Activated CD4-positive, alpha-beta T cell treated with anti-CD3 and anti-CD28 coated beads, Interleukin-2, amount 50 U/mL, for 16 hours (primary cell): ENCODE results near the gene TCERG1L.
"Not testable (repeated sequence)": the region's sequence is repeated elsewhere in the genome, so short reads cannot be mapped to it uniquely, and the experiment has no call there.

Experiments
- DNase-seq: peaks from one replicate; pipeline ENCODE4 v3.0.0-alpha.2; 2020

The TCERG1L gene

DNA sequence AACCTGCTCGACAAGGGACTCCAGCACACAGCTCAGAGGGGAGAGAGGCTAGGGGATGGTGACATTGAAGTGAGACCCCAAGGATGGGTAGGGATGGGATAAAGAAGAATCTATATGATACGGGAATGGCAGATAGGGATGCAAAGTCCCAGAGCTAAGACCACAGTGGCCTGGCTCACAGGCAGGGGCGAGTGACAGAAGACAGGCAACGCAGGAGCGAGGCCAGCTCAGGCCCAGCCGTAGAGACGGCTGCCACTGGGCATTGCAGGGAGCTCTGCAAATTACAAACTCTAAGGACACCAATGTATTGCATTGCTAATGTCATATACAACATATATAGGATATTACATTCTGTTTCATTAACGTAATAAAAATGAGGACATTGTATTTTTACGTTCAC is 131.4 kb downstream of the TCERG1L start:
- DNase-seq: no peak

DNA sequence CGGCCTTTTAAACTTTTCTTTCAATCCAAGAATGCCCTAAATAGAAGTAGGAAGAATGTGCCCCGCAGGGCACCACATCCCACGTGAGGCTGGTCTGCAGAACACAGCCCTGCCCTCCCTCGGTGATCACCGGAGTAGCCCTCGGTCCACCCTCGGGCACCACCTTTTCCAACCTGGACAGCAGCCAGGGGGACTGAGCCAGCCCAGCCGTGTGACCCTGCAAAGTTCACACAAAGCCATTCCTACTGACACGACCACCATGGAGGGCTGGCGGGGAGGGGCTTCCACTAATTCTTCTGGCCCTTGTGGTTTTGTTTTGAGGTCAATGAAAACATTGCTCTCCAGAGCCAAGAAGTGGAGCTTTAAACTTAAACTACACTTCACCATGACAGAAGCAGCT is 132.2 kb downstream of the TCERG1L start:
- DNase-seq: no peak

DNA sequence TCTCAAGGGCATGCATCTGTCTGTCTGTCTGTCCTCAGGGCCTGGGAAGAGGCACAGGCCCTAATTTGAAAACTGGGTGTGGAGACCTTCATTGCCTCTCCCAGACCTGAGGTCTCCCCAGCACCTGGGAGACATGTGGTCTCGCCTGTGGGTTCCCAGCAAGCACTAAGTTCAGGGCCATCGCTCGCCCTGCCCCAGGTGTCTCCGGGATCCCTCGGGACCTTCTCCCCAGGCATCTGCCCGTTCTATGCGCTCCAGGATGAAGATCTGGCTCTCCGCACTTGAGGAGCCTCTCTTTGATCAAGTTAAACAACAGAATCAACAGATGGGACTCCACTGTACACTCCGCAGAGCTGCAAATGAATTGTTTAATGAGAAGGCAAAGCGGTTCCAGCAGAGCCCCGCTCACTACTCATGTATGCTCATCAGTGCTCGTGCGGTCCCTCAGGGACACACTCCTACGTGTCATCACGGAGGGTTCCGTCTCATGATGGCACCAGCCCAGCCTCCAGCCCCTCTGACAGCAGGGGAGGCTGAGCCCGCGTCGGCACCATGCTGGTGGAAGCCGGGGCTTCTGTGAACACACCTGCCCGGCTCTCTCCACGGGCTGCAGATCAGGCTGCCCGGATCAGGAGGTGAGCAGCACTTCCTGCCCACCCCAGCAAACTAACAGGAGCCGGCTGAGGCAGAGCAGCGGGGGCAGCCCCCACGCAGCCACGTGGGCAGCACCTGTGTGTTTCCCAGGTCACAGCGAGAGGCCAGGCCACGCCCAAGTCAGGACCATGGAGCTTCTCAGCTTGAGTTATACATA is 132.8 kb downstream of the TCERG1L start:
- DNase-seq: no peak

DNA sequence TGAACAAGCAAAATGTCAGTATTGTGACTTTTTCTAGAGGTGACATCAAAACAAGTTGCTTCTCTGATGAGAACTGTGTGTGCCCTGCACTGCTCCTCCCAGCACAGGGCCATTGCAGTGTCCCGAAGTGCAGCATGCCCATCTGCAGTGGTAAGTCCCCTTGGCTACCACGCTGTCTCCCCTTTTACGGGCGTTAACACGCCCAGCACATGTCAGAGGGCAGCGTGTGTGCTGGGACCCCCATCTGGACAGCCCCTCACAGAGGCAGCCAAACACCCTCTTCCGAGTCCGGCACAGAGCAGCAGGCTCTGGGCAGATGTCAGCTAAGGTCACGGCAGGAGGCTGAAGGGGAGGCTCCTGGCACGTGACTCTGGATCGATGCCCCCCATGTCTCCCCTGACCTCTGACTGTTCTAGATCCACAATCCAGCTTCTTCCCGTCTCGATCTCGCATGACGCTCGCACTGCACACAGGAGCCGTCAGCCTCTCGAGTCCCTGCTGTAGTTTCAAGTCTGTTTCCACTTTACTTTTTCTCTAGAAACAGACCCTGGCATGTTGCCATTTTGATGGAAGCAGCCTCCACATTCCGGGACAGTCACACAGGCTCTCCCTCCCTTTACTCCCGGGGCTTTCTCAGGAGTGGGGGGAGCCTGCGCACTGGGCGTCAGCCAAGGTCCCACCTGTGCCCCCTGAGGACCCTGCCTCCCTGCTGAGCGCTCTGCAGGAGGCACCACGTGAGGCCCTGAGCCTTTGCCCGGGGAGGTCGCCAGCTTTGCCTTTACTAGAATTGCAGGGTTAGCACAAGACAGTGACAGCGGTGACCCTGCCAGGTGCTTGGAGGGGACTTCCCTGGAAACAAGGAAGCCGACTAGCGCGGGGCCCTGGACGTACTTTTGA is 133.8 kb downstream of the TCERG1L start:
- DNase-seq: no peak

GRCh38 chr10:131176907-131177306 is 134.6 kb downstream of the TCERG1L start:
- DNase-seq: no peak

GRCh38 chr10:131176324-131176723 is 135.2 kb downstream of the TCERG1L start:
- not testable (repeated sequence) for DNase-seq

DNA sequence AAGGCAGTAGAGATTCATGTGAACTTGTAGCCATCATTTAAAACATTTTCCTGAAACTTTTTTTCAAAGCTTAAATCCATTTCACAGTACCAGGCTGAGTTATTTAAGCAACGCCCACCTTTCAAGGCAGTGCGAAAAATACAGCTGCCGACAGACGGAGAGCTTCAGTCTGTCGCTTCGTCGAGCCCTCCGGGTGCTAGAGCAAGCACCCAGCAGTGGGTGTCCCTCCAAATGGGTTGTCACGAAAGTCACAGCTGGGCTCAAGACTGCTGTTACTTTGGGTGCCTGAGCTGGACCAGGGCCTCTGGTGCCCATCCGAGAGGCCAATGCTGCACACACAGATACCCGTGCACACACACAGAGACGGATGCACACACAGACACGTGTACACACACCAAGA is 135.6 kb downstream of the TCERG1L start:
- DNase-seq: no peak

DNA sequence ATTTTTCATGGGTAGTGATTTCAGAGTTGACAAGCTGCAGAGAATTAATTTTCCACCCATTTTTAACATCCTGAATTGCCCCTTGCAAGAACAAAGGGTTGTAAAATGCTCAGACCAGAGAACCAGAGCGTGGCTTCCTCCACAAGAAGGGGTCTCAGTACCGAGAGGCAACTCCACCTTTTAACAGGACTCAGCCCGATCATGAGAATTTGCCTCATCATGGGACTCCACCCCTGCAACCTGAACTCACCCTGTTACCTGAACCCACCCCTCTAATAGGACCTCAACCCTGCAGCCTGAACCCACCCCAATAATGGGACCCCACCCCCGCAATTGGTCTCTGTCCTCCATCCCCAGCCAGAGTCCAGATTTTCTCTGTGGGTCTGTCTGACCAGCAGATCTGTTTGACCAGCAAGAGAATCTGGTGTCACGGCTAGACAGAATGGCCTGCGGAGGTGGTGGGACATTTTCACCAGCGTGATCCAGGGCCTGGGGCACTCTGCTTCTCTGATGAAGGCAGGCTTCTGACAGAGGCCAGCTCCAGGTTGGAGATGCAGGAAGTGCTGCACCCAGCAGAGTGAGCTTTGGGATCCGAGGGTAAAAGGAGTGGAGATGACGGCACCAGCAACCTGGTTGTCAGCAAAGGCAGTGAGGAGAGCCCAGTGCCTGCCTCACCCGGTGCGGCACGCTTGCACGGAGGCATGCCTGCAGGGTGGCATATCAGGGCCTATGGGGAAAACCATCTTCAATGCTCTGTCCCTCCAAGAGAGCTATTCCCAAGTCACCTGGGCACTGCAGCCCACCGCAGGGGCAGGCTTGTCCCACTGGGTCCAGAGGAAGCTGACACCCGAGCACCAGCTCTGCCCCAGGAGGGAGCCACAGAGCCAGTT is 136.6 kb downstream of the TCERG1L start:
- no peak for DNase-seq

- DNase-seq: no peak
Observed at GRCh38 chr10:131174211-131174565, 137.3 kb downstream of the TCERG1L start.

DNA sequence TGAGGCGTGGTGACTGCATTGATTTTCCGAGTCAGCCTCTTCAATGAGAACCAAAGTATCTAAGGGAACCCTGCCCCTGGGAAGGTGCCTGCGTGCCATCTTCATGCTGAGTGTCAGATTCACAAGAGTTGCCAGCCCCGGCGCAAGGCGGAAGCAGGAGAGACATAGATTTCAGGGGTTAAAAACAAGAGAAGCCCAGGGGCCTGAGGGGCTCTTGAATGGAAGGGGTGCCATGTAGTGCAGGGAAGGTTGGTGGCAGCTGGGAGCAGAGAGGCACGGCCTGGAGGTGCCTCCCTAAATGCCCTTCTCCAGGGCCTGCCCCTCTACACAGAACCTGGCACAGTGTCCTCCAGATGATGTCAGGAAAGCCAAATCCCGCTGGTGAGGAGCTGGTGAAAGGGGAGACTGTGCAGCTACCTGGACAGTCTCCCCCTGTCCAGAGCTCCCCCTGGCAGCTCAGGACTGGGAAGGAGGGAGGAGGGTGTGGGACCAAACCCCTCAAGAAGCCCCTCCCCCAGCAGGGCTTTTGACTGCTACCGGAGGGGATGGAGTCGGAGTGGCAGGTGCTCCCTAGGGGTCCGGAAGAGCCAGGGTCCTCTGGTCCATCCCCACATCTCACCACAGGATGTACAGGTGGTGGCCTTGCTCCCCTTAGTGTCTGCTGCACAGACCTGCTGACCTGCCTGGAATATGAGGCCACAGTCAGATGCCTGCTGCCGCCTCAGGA is 137.9 kb downstream of the TCERG1L start:
- no peak for DNase-seq

GRCh38 chr10:131172433-131172832 is 139.1 kb downstream of the TCERG1L start:
- DNase-seq: no peak

GRCh38 chr10:131169146-131169545 is 142.4 kb downstream of the TCERG1L start:
- no peak for DNase-seq

DNA sequence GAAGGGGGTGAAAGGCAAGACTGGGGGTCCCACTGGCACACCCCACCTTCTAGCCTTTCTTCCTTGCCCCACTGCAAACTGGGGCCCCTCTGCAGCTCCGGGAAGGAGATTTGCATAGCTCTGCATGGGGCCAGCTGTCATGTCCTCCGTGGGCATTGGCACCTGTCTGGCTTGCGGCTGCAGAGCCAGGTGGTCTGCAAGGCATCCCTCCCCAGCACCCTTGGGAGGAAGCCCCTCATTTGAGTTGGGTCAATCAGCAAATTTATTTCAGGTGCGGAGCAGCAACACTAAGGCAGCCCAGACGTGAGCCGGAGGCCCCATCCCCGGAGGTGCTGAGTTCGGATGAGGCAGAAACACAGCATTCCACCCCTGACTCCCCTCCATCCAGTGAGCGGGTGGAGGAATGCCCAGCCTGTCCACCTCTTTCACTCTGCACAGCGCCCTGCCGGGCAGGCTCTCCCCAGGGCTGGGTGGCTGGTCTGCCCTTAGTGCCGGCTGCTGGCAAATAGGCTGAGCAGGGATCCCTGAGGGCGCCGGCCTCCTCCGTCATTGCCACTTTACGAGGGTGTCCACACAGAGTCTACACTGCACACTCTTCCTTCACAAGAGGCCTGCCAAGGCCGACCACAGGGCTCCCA is 143.2 kb downstream of the TCERG1L start:
- DNase-seq: no peak

- DNase-seq: no peak
Observed at GRCh38 chr10:131167036-131167860, 144.3 kb downstream of the TCERG1L start.

- DNase-seq: no peak
Observed at GRCh38 chr10:131166486-131166885, 145.0 kb downstream of the TCERG1L start.

DNA sequence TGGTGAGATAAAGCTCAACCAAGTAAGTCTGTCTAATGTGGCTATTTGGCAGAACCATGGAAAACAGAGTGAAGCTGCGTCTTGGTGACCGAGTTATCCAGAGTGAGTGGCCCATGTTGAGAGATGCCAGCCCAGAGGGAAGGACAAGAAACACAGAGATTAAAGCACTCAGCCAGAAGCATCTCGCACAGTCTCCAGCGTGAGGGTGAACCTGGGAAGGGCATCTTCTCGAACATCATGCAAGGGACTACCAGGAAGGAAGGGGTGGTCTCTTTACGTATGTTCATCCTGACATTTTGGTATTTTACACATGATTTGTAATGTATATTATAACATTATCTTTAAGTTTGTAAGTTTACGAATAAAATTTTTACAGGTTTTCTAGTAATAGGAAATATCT is 146.4 kb downstream of the TCERG1L start:
- DNase-seq: no peak

- no peak for DNase-seq
Observed at GRCh38 chr10:131162866-131163843, 148.4 kb downstream of the TCERG1L start.

- no peak for DNase-seq
Observed at GRCh38 chr10:131162211-131162610, 149.3 kb downstream of the TCERG1L start.

DNA sequence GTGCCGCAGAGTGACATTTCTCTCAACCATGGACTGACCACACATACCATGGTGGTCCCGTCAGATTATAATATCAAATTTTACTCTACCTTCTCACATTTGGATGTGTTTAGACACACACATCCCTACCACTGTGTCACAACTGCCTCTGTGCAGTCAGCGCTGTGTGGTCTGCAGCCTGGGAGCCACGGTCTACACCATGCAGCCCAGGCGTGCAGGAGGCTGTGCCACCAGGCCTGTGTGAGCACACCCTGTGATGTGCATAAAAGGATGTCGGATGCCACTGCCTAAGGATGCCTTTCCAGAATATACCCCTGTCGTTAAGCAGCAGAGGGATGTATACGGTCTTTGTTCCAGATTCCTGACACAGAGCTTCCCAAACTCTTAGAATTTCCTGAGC is 150.4 kb downstream of the TCERG1L start:
- no peak for DNase-seq
